Measurements from ENCODE around the gene IFNA10.
"Not testable (repeated sequence)": the region's sequence is repeated elsewhere in the genome, so short reads cannot be mapped to it uniquely, and the experiment has no call there.

Gene IFNA10

GRCh38 chr9:21205204-21205603 is 1.7 kb downstream of the IFNA10 start:
- TF ChIP-seq ARNTL (CRISPR knock-in tag; IDR thresholded peaks at IDR 0.05; ENCODE audit: borderline replicate concordance, low read depth) (no peak), TOX (CRISPR knock-in tag; IDR thresholded peaks at IDR 0.05; ENCODE audit: borderline replicate concordance) (no peak), ZFP30 (CRISPR knock-in tag; IDR thresholded peaks at IDR 0.05) (no peak), PPARA (CRISPR knock-in tag; IDR thresholded peaks at IDR 0.05; ENCODE audit: borderline replicate concordance) (no peak), ZFP3 (CRISPR knock-in tag; IDR thresholded peaks at IDR 0.05) (no peak)
- no peak for ATAC-seq

DNA sequence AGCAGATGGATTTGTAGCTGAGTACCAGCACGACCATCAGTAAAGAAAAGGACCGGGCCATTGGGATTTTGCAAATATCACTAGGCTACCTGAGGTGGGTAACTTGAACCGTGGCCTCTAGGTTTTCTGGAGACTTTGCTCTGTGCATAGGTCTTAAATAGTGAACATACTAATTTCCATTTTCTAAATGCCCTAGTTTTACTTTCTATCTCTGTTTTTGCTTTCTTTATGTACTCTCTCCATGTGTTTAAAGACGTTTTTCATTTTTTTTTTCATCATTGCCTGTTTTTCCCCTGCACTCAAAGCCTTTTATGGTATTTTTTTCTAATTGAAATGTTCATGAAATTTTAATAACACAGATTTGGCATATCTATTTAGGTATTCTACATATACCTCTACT is 4.8 kb downstream of the IFNA10 start, which contains the start of gene IFNA7:
TSS of gene IFNA7 (minus strand) at position 101 of the 400 bp plus-strand sequence. CDS start at position 61, 40 bp downstream.
- not testable (repeated sequence) for ATAC-seq

DNA sequence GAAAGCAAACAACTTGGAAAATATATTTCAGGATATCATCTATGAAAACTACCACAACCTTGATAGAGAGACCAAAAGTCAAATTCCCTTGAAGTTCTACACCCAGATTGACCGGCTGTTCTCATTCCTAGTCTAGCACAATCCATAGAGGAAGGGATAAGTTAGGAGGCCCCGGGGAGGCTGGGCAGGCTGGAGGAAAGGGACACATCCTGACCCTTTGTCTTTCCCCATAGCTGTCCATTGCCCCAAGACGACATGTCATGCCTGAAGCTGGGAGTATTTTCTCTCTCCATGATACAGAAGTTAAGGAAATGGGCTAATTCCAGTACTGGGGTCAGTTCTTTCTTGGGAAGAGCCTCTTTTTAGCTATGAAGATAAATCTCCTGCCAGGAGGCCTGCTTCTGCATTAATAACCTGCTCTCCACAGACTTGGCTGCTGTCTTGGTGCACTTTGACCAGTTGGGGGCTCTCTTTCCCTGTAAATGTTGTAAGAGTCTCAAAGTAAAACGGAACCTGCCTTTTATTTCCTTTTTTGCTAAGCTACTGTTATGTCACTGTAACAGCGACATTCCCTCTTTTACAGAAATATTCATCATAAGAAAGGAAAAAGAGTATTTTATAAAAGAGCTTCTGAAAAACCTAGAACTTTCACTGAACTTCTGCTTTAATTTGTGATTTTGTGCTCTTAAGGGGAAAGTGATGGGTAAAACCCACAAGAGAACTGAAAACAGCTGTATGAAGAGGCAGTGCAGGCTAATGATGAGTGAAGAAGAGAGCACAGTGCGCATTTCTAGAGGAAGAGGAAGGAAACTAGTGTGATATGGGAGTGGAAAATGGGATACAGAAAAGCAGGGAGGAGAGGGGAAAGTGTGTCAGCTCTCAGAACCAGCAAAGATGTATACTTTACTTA is 11.8 kb downstream of the IFNA10 start:
- ATAC-seq = peak; percentile 96

- not testable (repeated sequence) for ATAC-seq
Observed at GRCh38 chr9:21187487-21187886, 19.5 kb downstream of the IFNA10 start, which contains the start of gene IFNA4. Gene IFNA4, minus strand, starts transcription at chr9:21187587. Its CDS starts 56 bp downstream, at chr9:21187531.

DNA sequence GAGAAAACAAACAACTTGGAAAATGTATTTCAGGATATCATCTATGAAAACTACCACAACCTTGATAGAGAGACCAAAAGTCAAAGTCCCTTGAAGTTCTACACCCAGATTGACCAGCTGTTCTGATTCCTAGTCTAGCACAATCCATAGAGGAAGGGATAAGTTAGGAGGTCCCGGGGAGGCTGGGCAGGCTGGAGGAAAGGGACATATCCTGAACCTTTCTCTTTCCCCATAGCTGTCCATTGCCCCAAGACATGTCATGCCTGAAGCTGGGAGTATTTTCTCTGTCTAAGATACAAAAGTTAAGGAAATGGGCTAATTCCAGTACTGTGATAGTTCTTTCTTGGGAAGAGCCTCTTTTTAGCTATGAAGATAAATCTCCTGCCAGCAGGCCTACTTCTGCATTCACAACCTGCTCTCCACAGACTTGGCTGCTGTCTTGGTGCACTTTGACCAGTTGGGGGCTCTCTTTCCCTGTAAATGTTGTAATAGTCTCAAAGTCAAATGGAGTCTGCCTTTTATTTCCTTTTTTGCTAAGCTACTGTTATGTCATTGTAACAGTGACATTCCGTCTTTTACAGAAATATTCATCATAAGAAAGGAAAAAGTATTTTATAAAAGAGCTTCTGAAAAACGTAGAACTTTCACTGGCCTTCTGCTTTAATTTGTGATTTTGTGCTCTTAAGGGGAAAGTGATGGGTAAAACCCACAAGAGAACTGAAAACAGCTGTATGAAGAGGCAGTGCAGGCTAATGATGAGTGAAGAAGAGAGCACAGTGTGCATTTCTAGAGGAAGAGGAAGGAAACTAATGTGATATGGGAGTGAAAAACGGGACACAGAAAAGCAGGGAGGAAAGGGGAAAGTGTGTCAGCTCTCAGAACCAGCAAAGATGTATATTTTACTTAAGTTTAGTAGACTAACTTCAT is 23.9 kb downstream of the IFNA10 start:
- ATAC-seq = peak; percentile 92

DNA sequence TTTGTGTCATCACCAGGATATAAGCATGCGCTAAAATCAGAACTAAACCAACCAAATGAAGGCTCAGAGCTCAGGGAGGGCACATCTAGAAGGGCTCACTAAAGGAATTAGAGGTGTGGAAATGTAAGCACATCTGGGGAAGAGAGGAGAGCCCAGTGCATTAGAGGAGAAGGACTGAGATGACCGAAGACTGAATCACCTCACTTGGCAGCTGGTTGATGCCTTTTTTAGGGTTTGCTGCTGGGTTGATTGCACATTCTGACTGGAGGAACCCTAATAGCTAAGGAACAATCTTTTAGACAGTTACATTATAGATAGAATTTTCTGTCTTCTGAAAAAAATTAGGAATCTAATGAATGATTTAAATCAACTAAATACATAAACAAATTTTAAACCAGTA is 32.3 kb downstream of the IFNA10 start:
- TF ChIP-seq ZNF70 (CRISPR knock-in tag; IDR thresholded peaks at IDR 0.05) (no peak), ZFP3 (CRISPR knock-in tag; IDR thresholded peaks at IDR 0.05) (no peak), GLIS3 (CRISPR knock-in tag; IDR thresholded peaks at IDR 0.05) (no peak), OSR1 (CRISPR knock-in tag; IDR thresholded peaks at IDR 0.05) (no peak), CSDC2 (CRISPR knock-in tag; IDR thresholded peaks at IDR 0.05) (no peak), BACH2 (CRISPR knock-in tag; IDR thresholded peaks at IDR 0.05; ENCODE audit: borderline replicate concordance) (no peak), PPARA (CRISPR knock-in tag; IDR thresholded peaks at IDR 0.05; ENCODE audit: borderline replicate concordance) (no peak), ZNF565 (CRISPR knock-in tag; conservative IDR thresholded peaks at IDR 0.05; ENCODE audit: low read depth) (no peak), SNAI2 (CRISPR knock-in tag; IDR thresholded peaks at IDR 0.05) (no peak), TCF4 (CRISPR knock-in tag; IDR thresholded peaks at IDR 0.05; ENCODE audit: borderline replicate concordance) (no peak), ARNTL (CRISPR knock-in tag; IDR thresholded peaks at IDR 0.05; ENCODE audit: borderline replicate concordance, low read depth) (no peak)
- TF ChIP-seq, protein P1, sequence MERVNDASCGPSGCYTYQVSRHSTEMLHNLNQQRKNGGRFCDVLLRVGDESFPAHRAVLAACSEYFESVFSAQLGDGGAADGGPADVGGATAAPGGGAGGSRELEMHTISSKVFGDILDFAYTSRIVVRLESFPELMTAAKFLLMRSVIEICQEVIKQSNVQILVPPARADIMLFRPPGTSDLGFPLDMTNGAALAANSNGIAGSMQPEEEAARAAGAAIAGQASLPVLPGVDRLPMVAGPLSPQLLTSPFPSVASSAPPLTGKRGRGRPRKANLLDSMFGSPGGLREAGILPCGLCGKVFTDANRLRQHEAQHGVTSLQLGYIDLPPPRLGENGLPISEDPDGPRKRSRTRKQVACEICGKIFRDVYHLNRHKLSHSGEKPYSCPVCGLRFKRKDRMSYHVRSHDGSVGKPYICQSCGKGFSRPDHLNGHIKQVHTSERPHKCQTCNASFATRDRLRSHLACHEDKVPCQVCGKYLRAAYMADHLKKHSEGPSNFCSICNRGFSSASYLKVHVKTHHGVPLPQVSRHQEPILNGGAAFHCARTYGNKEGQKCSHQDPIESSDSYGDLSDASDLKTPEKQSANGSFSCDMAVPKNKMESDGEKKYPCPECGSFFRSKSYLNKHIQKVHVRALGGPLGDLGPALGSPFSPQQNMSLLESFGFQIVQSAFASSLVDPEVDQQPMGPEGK (CRISPR knock-in tag; IDR thresholded peaks at IDR 0.05; ENCODE audit: borderline replicate concordance) = no peak
- ATAC-seq = no peak

GRCh38 chr9:21172156-21172555 is 34.8 kb downstream of the IFNA10 start:
- no peak for TF ChIP-seq ARNTL (CRISPR knock-in tag; IDR thresholded peaks at IDR 0.05; ENCODE audit: borderline replicate concordance, low read depth)
- no peak for ATAC-seq

- ATAC-seq = no peak
- TF ChIP-seq ARNTL (CRISPR knock-in tag; IDR thresholded peaks at IDR 0.05; ENCODE audit: borderline replicate concordance, low read depth) (no peak), ZNF565 (CRISPR knock-in tag; conservative IDR thresholded peaks at IDR 0.05; ENCODE audit: low read depth) (no peak), POU6F1 (CRISPR knock-in tag; IDR thresholded peaks at IDR 0.05; ENCODE audit: borderline replicate concordance, low read depth) (no peak), ZFP3 (CRISPR knock-in tag; IDR thresholded peaks at IDR 0.05) (no peak), ZFP30 (CRISPR knock-in tag; IDR thresholded peaks at IDR 0.05) (no peak), TCF4 (CRISPR knock-in tag; IDR thresholded peaks at IDR 0.05; ENCODE audit: borderline replicate concordance) (no peak), SNAI2 (CRISPR knock-in tag; IDR thresholded peaks at IDR 0.05) (no peak)
- TF ChIP-seq, protein P1 (CRISPR knock-in tag; IDR thresholded peaks at IDR 0.05; ENCODE audit: borderline replicate concordance) = no peak
Observed at GRCh38 chr9:21171351-21171750, 35.6 kb downstream of the IFNA10 start.

DNA sequence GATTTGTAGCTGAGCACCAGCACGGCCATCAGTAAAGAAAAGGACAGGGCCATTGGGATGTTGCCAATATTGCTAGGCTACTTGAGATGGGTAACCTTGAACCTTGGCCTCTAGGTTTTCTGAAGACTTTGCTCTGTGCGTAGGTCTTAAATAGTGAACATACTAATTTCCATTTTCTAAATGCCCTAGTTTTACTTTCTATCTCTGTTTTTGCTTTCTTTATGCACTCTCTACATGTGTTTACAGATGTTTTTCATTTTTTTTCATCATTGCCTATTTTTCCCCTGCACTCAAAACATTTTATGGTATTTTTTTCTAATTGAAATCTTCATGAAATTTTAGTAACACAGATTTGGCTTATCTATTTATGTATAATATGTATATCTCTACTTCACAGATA is 40.4 kb downstream of the IFNA10 start, which contains the start of gene IFNA21:
TSS of gene IFNA21 (minus strand) at position 101 of the 400 bp plus-strand sequence. CDS start at position 53, 48 bp downstream.
- not testable (repeated sequence) for ATAC-seq

All from SK-N-SH treated with all-trans-retinoic acid at 6 μM for 48 hours (cell line).